GM10847 (cell line): ENCODE data around the gene KISS1R.
A peak's percentile ranks its signal among the peaks of the same experiment; 100 is the strongest.

Source experiments
- POLR2A ChIP-seq: IDR thresholded peaks from 2 replicates; pipeline ENCODE4 v1.6.1; 2011; ENCODE audit not compliant: insufficient read length; ENCODE audit errors: extremely low read depth

The KISS1R gene

GRCh38 chr19:907183-907853, 9.8 kb upstream of the KISS1R start:
- TF ChIP-seq POLR2A, result no peak

GRCh38 chr19:911197-912033, 5.7 kb upstream of the KISS1R start:
- no peak for TF ChIP-seq POLR2A

- TF ChIP-seq POLR2A, result no peak
These were observed 4.7 kb upstream of the KISS1R start for GRCh38 chr19:912181-913079.

DNA sequence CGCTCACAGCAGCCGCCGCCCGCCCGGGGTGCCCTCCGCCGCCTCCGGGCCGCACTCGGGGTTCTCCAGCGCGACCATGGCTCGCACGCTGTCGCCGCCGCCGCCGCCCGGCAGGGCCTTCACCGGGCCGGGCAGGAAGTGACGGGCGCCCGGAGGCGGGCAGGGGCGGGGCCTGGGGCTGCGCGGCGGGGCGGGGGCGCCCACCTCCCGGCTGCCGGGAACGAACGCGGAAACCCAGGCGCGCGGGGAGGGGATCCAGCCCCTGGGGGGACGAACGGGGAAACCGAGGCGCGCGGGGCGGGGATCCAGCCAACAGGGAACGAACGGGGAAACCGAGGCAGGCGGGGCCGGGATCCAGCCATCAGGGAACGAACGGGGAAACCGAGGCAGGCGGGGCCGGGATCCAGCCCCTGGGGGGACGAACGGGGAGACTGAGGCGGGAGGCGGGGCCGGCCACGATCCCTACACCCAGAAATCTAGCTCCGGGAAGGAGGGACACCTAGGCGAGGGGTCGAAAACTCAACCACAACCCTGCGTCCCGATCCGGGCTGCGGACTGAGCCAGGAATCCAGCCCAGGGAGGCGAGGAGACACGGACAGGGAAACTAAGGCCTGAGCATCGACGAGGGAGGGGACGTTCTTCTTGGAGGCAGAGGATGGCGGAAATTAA, 3.9 kb upstream of the KISS1R start, which contains the start of gene R3HDM4:
TSS of gene R3HDM4 (minus strand) at position 140 of the 669 bp plus-strand sequence. CDS start at position 78, 62 bp downstream.
- TF ChIP-seq POLR2A, result peak; percentile 64

GRCh38 chr19:916645-917322, 349 bp upstream of the KISS1R start:
- no peak for TF ChIP-seq POLR2A

DNA sequence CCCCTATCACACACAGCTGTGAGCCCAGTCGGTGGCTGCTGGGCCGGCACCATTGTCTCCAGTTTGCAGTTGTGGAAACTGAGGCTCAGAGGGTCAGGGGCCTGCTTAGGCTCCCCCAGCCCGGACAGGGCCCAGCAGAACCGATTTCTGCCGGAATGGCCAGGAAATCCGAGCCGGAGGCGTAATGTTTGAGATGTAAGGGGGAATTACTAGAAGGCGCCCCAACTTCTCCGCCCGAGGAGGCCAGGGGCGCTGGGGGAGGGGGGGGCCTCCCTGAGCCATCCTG, 962 bp downstream of the KISS1R start:
- TF ChIP-seq POLR2A, result no peak

DNA sequence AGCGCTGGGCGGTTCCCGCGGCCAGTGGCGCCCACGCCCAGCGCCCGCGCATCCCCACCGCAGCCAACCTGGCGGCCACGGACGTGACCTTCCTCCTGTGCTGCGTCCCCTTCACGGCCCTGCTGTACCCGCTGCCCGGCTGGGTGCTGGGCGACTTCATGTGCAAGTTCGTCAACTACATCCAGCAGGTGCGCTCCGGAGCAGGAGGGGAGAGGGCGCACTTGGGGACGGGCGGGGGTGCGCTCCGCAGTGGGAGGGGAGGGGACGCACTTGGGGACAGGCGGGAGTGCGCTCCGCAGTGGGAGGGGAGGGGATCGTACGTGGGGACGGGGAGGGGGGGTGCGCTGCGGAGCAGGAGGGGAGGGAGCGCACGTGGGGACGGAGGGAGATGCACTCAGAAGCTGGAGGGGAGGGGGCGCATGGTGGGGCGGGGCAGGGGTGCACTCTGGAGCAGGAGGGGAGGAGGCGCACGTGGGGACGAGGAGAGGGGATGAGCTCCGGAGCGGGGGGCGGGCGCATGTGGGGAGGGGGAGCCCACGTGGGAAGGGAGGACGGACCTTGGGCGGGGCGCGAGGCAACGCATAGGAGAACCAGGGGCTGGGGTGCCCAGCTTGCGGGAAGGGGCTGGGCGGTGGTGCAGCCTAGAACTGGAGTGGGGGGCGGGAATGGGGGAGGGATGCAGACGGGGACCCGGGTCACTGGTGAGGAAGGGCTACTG, 1.5 kb downstream of the KISS1R start:
- no peak for TF ChIP-seq POLR2A

DNA sequence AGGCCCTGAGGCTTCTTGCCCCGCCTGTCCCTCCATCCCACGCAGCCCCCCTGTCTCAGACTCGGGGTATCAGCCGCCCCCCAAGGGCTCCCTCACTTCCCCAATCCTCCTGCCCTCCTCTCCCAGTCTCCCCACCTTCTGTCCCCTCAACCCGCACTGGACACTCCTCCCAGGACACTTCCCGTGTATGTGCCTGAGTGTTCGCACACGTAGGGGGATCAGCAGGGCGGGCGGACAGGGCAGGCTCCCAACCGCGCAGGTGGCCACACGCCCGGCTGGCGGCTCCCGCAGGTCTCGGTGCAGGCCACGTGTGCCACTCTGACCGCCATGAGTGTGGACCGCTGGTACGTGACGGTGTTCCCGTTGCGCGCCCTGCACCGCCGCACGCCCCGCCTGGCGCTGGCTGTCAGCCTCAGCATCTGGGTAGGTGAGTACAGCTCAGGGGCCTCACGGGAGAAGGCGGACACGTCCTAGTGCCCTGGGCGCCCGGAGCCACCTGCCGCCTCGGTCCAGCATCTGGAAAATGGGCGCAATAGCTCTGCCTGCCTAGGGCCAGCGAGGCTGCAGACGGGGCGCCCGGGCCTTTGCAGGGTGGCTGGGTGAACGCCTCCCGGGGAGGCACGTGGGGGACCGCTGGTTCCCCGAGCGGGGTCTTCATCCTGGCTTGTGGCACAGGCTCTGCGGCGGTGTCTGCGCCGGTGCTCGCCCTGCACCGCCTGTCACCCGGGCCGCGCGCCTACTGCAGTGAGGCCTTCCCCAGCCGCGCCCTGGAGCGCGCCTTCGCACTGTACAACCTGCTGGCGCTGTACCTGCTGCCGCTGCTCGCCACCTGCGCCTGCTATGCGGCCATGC, 2.3 kb downstream of the KISS1R start:
- TF ChIP-seq POLR2A, result no peak

DNA sequence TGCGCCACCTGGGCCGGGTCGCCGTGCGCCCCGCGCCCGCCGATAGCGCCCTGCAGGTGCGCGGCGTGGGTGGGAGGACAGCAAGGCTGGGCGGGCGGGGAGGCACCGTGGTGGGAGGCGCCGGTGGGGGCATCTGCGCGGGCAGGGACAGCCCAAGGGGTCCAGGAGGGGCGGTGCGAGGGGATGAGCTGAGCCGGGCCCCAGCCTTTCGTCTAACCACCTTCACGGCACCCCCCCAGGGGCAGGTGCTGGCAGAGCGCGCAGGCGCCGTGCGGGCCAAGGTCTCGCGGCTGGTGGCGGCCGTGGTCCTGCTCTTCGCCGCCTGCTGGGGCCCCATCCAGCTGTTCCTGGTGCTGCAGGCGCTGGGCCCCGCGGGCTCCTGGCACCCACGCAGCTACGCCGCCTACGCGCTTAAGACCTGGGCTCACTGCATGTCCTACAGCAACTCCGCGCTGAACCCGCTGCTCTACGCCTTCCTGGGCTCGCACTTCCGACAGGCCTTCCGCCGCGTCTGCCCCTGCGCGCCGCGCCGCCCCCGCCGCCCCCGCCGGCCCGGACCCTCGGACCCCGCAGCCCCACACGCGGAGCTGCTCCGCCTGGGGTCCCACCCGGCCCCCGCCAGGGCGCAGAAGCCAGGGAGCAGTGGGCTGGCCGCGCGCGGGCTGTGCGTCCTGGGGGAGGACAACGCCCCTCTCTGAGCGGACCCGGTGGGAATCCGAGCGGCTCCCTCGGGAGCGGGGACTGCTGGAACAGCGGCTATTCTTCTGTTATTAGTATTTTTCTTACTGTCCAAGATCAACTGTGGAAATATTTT, 3.1 kb downstream of the KISS1R start:
- TF ChIP-seq POLR2A, result no peak

DNA sequence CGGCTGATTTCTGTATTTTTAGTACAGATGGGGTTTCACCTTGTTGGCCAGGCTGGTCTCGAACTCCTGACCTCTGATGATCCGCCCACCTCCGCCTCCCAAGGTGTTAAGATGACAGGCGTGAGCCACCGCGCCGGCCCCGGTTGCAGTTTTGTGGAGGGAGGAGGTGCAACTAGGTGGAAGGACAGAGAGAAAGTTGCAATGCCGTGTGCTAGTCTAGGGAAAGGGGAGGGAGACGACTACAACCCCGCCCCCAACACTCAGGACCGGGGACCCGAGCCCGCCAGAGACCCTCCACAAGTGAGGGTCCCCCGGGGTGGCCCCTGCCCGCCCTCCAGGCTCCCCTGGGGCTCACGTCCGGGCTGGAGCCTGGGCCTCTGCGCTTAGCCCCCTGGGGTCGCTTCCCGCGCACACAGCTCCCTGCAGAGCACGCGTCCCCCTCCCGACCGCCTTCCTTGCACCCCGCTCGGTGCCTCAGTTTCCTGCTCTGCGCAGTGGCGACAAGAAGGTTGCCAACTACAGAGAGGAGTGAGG, 7.5 kb downstream of the KISS1R start:
- TF ChIP-seq POLR2A, result no peak

DNA sequence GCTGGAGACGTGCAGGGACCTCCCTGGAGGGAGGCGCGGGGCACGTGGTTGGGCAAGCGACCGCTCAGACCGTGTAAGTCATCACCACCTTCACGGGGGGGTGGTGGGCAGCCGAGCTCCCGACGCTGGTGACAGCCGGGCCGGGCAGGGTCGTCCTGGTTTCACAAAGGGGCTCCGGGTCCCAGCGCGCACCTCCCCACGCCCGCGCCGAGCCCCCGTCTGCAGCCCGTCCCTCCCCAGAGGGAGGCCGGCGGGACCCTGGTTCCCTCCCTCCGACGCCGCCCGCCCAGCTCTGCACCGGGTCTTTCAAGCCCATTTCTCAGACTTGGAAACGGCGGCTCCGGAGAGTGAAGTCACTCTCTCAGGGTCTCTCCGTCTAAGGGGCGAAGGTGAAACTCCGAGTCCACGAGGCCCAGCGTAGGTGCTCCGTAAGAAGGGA, 8.0 kb downstream of the KISS1R start:
- peak; percentile 13 for TF ChIP-seq POLR2A
